Measurements from ENCODE around the gene RIPK4. TPM values are rescaled to one million over a fixed set of nuclear protein-coding genes. Genes with fewer than 3 reads are reported as not detected.

RIPK4 gene
- total RNA-seq, 1 donor from 2014 or later, result 13.7 TPM

- DNase-seq (ENCODE audit: extremely low spot score, unreplicated experiment), result no peak
- TF ChIP-seq CTCF (conservative IDR thresholded peaks at IDR 0.05), result no peak
- Mint-ChIP-seq H3K36me3 (no peaks in the 10 kb centered on the region), H3K4me3 (peak overlapping the region; percentile 91), H3K4me1 (ENCODE audit: unreplicated experiment) (peaks cover 59% of the 10 kb centered on the region), H3K9me3 (no peaks in the 10 kb centered on the region), H3K27ac (peak overlapping the region; percentile 89), H3K27me3 (peaks cover 64% of the 10 kb centered on the region)
Observed at GRCh38 chr21:41763996-41764395, 2.9 kb downstream of the RIPK4 start.

GRCh38 chr21:41763398-41763931 is 3.4 kb downstream of the RIPK4 start:
- Mint-ChIP-seq H3K9me3 (no peaks in the 10 kb centered on the region), H3K36me3 (no peaks in the 10 kb centered on the region), H3K4me3 (peak overlapping the region; percentile 91), H3K27ac (peak overlapping the region; percentile 71), H3K4me1 (ENCODE audit: unreplicated experiment) (peaks cover 54% of the 10 kb centered on the region), H3K27me3 (peaks cover 59% of the 10 kb centered on the region)
- no peak for DNase-seq (ENCODE audit: extremely low spot score, unreplicated experiment)
- no peak for TF ChIP-seq CTCF (conservative IDR thresholded peaks at IDR 0.05)

GRCh38 chr21:41762753-41763152 is 4.1 kb downstream of the RIPK4 start:
- TF ChIP-seq CTCF (conservative IDR thresholded peaks at IDR 0.05), result no peak
- Mint-ChIP-seq H3K4me3 (peak overlapping the region; percentile 91), H3K27ac (peak overlapping the region; percentile 71), H3K4me1 (ENCODE audit: unreplicated experiment) (peaks cover 49% of the 10 kb centered on the region), H3K9me3 (no peaks in the 10 kb centered on the region), H3K36me3 (peaks cover 5% of the 10 kb centered on the region), H3K27me3 (peaks cover 52% of the 10 kb centered on the region)
- no peak for DNase-seq (ENCODE audit: extremely low spot score, unreplicated experiment)

- no peak for DNase-seq (ENCODE audit: extremely low spot score, unreplicated experiment)
- H3K36me3 Mint-ChIP-seq, result peaks cover 5% of the 10 kb centered on the region
- peaks cover 42% of the 10 kb centered on the region for H3K4me1 Mint-ChIP-seq (ENCODE audit: unreplicated experiment)
- H3K27ac Mint-ChIP-seq, result peak overlapping the region; percentile 71
- peaks cover 45% of the 10 kb centered on the region for H3K27me3 Mint-ChIP-seq
- H3K4me3 Mint-ChIP-seq, result peak overlapping the region; percentile 91
- no peak for TF ChIP-seq CTCF (conservative IDR thresholded peaks at IDR 0.05)
- H3K9me3 Mint-ChIP-seq, result no peaks in the 10 kb centered on the region
Observed at GRCh38 chr21:41761934-41762635, 4.8 kb downstream of the RIPK4 start.

- TF ChIP-seq CTCF (conservative IDR thresholded peaks at IDR 0.05), result no peak
- peak overlapping the region; percentile 71 for H3K27ac Mint-ChIP-seq
- H3K27me3 Mint-ChIP-seq, result peaks cover 43% of the 10 kb centered on the region
- H3K4me3 Mint-ChIP-seq, result peak overlapping the region; percentile 91
- H3K9me3 Mint-ChIP-seq, result no peaks in the 10 kb centered on the region
- peaks cover 41% of the 10 kb centered on the region for H3K4me1 Mint-ChIP-seq (ENCODE audit: unreplicated experiment)
- no peak for DNase-seq (ENCODE audit: extremely low spot score, unreplicated experiment)
- peaks cover 8% of the 10 kb centered on the region for H3K36me3 Mint-ChIP-seq
Observed at GRCh38 chr21:41761211-41761933, 5.5 kb downstream of the RIPK4 start.

All from type B pancreatic cell (in vitro differentiated cells).